OCI-LY7 (cell line): ENCODE results near the gene LAMA2. TPM values are rescaled to one million over a fixed set of nuclear protein-coding genes. Genes with fewer than 3 reads are reported as not detected.

Experiments used
- BruUV-seq: library from RNA; stranded (reverse); fragments of 400-500 nt; replicated peaks from 2 replicates; lab custom pipeline; 2021; lab: Mats Ljungman, UMichigan
- CTCF ChIA-PET: fragments of 300-600 bp; sonication (Branson Sonifier 250); formaldehyde crosslinking; loops from one replicate; lab custom pipeline; 2022; ENCODE audit warnings: antibody characterized with exemption; ENCODE audit not compliant: unreplicated experiment; lab: Charles Lee
- POLR2A ChIA-PET: fragments of 300-600 bp; sonication (Branson Sonifier 250); formaldehyde crosslinking; loops from one replicate; lab custom pipeline; 2022; ENCODE audit warnings: antibody characterized with exemption; lab: Charles Lee
- DNase-seq: peaks from one replicate; pipeline ENCODE4 v3.0.0-alpha.2; 2015; ENCODE audit warnings: low spot score
- H2AFZ ChIP-seq: fragments of 200-600 bp; sonication (generic), shearing (Covaris generic); 2 replicates; pipeline ENCODE4 v1.6.1; 2014; ENCODE audit warnings: mild to moderate bottlenecking, antibody characterized with exemption, low read length, moderate library complexity
- H3K27ac ChIP-seq: fragments of 200-600 bp; sonication (generic); 2 replicates; pipeline ENCODE4 v1.5.1; 2014; ENCODE audit warnings: mixed run types, low read depth, mild to moderate bottlenecking, moderate library complexity, low read length, inconsistent platforms; ENCODE audit not compliant: poor library complexity, severe bottlenecking
- H3K36me3 ChIP-seq: fragments of 200-600 bp; sonication (generic); 2 replicates; pipeline ENCODE4 v1.6.1; 2014; ENCODE audit warnings: mild to moderate bottlenecking, antibody characterized with exemption, low read length, moderate library complexity, mixed read lengths; ENCODE audit not compliant: insufficient read depth
- H3K4me1 ChIP-seq: fragments of 200-600 bp; sonication (generic); 2 replicates; pipeline ENCODE4 v1.5.1; 2014; ENCODE audit warnings: mild to moderate bottlenecking, low read length; ENCODE audit not compliant: insufficient read depth, poor library complexity, severe bottlenecking
- H3K4me2 ChIP-seq: fragments of 200-600 bp; sonication (generic); 2 replicates; pipeline ENCODE4 v1.6.1; 2014; ENCODE audit warnings: mild to moderate bottlenecking, low read length
- H3K4me3 ChIP-seq: fragments of 200-600 bp; sonication (generic); 2 replicates; pipeline ENCODE4 v1.5.1; 2014; ENCODE audit warnings: mild to moderate bottlenecking, low read depth, low read length; ENCODE audit not compliant: poor library complexity, severe bottlenecking
- H3K79me2 ChIP-seq: fragments of 200-600 bp; sonication (generic); 2 replicates; pipeline ENCODE4 v1.6.1; 2016; ENCODE audit warnings: low read depth, mild to moderate bottlenecking, low read length, moderate library complexity, mixed read lengths; ENCODE audit not compliant: insufficient read depth
- H3K9me2 ChIP-seq: fragments of 200-600 bp; sonication (generic); 2 replicates; pipeline ENCODE4 v1.6.1; 2016; ENCODE audit warnings: mild to moderate bottlenecking, low read length, mixed read lengths; ENCODE audit not compliant: insufficient read depth
- H3K9me3 ChIP-seq: fragments of 200-600 bp; sonication (generic); 2 replicates; pipeline ENCODE4 v1.6.1; 2014; ENCODE audit warnings: mild to moderate bottlenecking, mixed run types, low read length, mixed read lengths
- H4K20me1 ChIP-seq: fragments of 200-600 bp; sonication (generic); 2 replicates; pipeline ENCODE4 v1.6.1; 2014; ENCODE audit warnings: mild to moderate bottlenecking, antibody characterized with exemption, low read length, moderate library complexity, mixed read lengths; ENCODE audit not compliant: insufficient read depth
- EZH2phosphoT487 ChIP-seq: fragments of 200-600 bp; sonication (generic); IDR thresholded peaks from 2 replicates; pipeline ENCODE4 v1.6.1; 2018; ENCODE audit warnings: low read depth, borderline replicate concordance, mild to moderate bottlenecking, mixed run types, antibody characterized with exemption, low read length, moderate library complexity, mixed read lengths
- intact Hi-C: fragments of 100-400 bp; cut with micrococcal nuclease; formaldehyde crosslinking; loops from one replicate; pipeline ENCODE4 v1.10.0; 2022; ENCODE audit not compliant: unreplicated experiment
- total RNA-seq, 2 experiments: library from RNA; depleted of rRNA in 1 of 2; stranded (reverse); fragments of >200 nt in 1 of 2; shearing (Covaris generic) in 1 of 2; gene quantifications; 2 replicates each; pipeline ENCODE4 v1.2.3, GENCODE V29; 2014 to 2022
- TF ChIP-seq, protein P1 (sequence below): fragments of 200-600 bp; sonication (generic); conservative IDR thresholded peaks from 2 replicates; pipeline ENCODE4 v1.5.1; 2014; ENCODE audit warnings: mild to moderate bottlenecking, antibody characterized with exemption, low read length, moderate library complexity, mixed read lengths

Gene LAMA2
- total RNA-seq, 2 experiments from 2014 or later = not detected

- POLR2A ChIA-PET = interaction anchor here (0.6 to 1.0 kb wide), 2 partner anchors 60 to 62 kb away, joined by 3 read pairs; no protein-coding TSS in a partner anchor
- TF ChIP-seq, protein P1, sequence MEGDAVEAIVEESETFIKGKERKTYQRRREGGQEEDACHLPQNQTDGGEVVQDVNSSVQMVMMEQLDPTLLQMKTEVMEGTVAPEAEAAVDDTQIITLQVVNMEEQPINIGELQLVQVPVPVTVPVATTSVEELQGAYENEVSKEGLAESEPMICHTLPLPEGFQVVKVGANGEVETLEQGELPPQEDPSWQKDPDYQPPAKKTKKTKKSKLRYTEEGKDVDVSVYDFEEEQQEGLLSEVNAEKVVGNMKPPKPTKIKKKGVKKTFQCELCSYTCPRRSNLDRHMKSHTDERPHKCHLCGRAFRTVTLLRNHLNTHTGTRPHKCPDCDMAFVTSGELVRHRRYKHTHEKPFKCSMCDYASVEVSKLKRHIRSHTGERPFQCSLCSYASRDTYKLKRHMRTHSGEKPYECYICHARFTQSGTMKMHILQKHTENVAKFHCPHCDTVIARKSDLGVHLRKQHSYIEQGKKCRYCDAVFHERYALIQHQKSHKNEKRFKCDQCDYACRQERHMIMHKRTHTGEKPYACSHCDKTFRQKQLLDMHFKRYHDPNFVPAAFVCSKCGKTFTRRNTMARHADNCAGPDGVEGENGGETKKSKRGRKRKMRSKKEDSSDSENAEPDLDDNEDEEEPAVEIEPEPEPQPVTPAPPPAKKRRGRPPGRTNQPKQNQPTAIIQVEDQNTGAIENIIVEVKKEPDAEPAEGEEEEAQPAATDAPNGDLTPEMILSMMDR = no peak
- TF ChIP-seq EZH2phosphoT487 = no peak
- Histone ChIP-seq H3K79me2 (no peaks in the 10 kb centered on the region), H3K4me1 (no peaks in the 10 kb centered on the region), H3K27ac (no peak overlapping the region), H3K4me3 (no peak overlapping the region), H3K9me2 (no peaks in the 10 kb centered on the region), H3K9me3 (no peaks in the 10 kb centered on the region), H4K20me1 (no peaks in the 10 kb centered on the region), H3K4me2 (no peak overlapping the region), H2AFZ (no peak overlapping the region), H3K36me3 (no peaks in the 10 kb centered on the region)
- DNase-seq = no peak
- no TSS peak for BruUV-seq
- intact Hi-C loops = no loop called here
- CTCF ChIA-PET = no interaction called here
Observed at GRCh38 chr6:129175066-129175465, 292.1 kb downstream of the LAMA2 start.

DNA sequence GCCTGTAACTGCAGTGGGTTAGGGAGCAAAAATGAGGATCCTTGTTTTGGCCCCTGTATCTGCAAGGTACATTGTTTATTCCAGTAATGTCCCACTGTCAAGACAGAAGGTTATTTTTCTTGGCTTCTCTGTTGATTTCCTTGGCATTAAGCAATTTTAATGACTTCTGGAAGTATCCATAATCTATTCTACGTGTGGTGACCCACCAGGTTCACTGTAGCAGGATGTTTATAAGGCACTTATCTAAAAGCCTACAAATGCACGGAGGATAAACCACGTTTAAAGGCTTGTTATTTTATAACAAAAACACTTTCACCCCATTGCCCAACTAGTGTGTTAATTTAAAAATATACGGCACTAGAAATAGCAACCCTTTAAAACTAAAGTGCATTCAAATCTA is 294.9 kb downstream of the LAMA2 start:
- intact Hi-C loops = no loop called here
- Histone ChIP-seq H3K4me3 (no peak overlapping the region), H3K4me1 (no peaks in the 10 kb centered on the region), H3K36me3 (no peaks in the 10 kb centered on the region), H3K27ac (no peak overlapping the region), H3K9me3 (no peaks in the 10 kb centered on the region), H3K79me2 (no peaks in the 10 kb centered on the region), H3K4me2 (no peak overlapping the region), H4K20me1 (no peaks in the 10 kb centered on the region), H3K9me2 (no peaks in the 10 kb centered on the region), H2AFZ (no peak overlapping the region)
- TF ChIP-seq EZH2phosphoT487 = no peak
- TF ChIP-seq, protein P1 = no peak
- DNase-seq = no peak
- POLR2A ChIA-PET = interaction anchor here (0.8 kb wide), 1 partner anchor 383 kb away, joined by 3 read pairs; no protein-coding TSS in a partner anchor
- CTCF ChIA-PET = no interaction called here
- BruUV-seq = no TSS peak

DNA sequence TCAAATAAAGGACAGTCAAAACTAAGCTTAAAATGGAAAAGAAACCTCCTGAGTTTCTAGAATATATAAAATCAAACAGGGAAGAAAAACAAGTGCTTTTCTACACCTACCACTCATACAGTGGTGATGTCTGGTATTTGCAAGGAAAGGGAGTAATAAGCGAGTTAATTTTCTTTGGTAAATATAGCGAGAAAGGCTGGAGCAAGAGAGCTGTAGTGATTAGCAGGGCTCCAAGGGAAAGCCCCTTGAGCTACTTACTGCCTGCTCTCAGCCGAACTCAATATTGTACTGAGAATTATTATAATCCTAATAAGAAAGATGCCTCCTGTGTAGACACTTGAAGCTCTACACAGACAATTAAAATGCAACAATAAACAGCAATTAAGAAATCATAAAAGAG is 296.3 kb downstream of the LAMA2 start:
- H3K36me3 ChIP-seq = no peaks in the 10 kb centered on the region
- no peaks in the 10 kb centered on the region for H3K79me2 ChIP-seq
- H4K20me1 ChIP-seq = no peaks in the 10 kb centered on the region
- ChIA-PET POLR2A (no interaction called here), CTCF (interaction anchor here (0.5 kb wide), 1 partner anchor 826 kb away, joined by 3 read pairs; no protein-coding TSS in a partner anchor)
- no TSS peak for BruUV-seq
- no peak overlapping the region for H3K4me3 ChIP-seq
- no peaks in the 10 kb centered on the region for H3K9me2 ChIP-seq
- H2AFZ ChIP-seq = no peak overlapping the region
- intact Hi-C loops = no loop called here
- no peak for DNase-seq
- no peaks in the 10 kb centered on the region for H3K9me3 ChIP-seq
- TF ChIP-seq, protein P1 = no peak
- TF ChIP-seq EZH2phosphoT487 = no peak
- H3K4me2 ChIP-seq = no peak overlapping the region
- H3K4me1 ChIP-seq = no peaks in the 10 kb centered on the region
- H3K27ac ChIP-seq = no peak overlapping the region
